Mesenchymal stem cell (in vitro differentiated cells and primary cell): ENCODE results near the gene NUP98.
"Not testable (repeated sequence)": the region's sequence is repeated elsewhere in the genome, so short reads cannot be mapped to it uniquely, and the experiment has no call there.

Source experiments
- DNase-seq: peaks from one replicate; pipeline ENCODE4 v3.0.0-alpha.2; 2013
- H2AFZ ChIP-seq: one replicate; pipeline ENCODE4 v1.6.1; 2013; ENCODE audit warnings: low read depth, mild to moderate bottlenecking, control low read depth, inconsistent platforms, low read length, moderate library complexity
- H2AK5ac ChIP-seq: 2 replicates; pipeline ENCODE4 v1.6.1; 2013; ENCODE audit warnings: low read length, moderate library complexity, mild to moderate bottlenecking, inconsistent platforms; ENCODE audit not compliant: severe bottlenecking
- H2BK120ac ChIP-seq: one replicate; pipeline ENCODE4 v1.6.1; 2013; ENCODE audit warnings: low read depth, mild to moderate bottlenecking, inconsistent platforms, low read length, moderate library complexity
- H2BK12ac ChIP-seq, 2 experiments: one replicate each; pipeline ENCODE4 v1.6.1; 2013; ENCODE audit warnings: inconsistent platforms in 2 of 2, low read length in 2 of 2, mild to moderate bottlenecking in 2 of 2, moderate library complexity in 2 of 2, control low read depth in 1 of 2
- H2BK15ac ChIP-seq: one replicate; pipeline ENCODE4 v1.6.1; 2013; ENCODE audit warnings: mild to moderate bottlenecking, low read depth, inconsistent platforms; ENCODE audit not compliant: poor library complexity, severe bottlenecking
- H2BK5ac ChIP-seq: 2 replicates; pipeline ENCODE4 v1.6.1; 2013; ENCODE audit warnings: low read depth, mild to moderate bottlenecking, low read length, control low read depth, inconsistent platforms; ENCODE audit not compliant: poor library complexity, severe bottlenecking
- H3K14ac ChIP-seq, 2 experiments: one replicate each; pipeline ENCODE4 v1.6.1; 2013; ENCODE audit warnings: inconsistent platforms in 2 of 2, low read length in 2 of 2, control low read depth in 1 of 2, mild to moderate bottlenecking in 1 of 2, moderate library complexity in 1 of 2
- H3K18ac ChIP-seq, 2 experiments: one replicate each; pipeline ENCODE4 v1.6.1; 2013; ENCODE audit warnings: inconsistent platforms in 2 of 2, low read length in 2 of 2, control low read depth in 1 of 2, low read depth in 1 of 2, mild to moderate bottlenecking in 1 of 2
- H3K23ac ChIP-seq, 2 experiments: one replicate each; pipeline ENCODE4 v1.6.1; 2013; ENCODE audit warnings: inconsistent platforms in 2 of 2, low read length in 2 of 2, mild to moderate bottlenecking in 2 of 2, moderate library complexity in 2 of 2, control low read depth in 1 of 2
- H3K27ac ChIP-seq: 2 replicates; pipeline ENCODE4 v1.5.1; 2013; ENCODE audit warnings: mild to moderate bottlenecking, moderate library complexity, low read length, control low read depth, inconsistent platforms; ENCODE audit not compliant: poor library complexity, severe bottlenecking
- H3K27me3 ChIP-seq, 2 experiments: 2 replicates each; pipeline versions ENCODE4 v1.6.1 to v1.7.0; 2013; ENCODE audit warnings: low read length in 2 of 2, mild to moderate bottlenecking in 2 of 2, moderate library complexity in 2 of 2, control low read depth in 1 of 2, inconsistent platforms in 1 of 2; ENCODE audit not compliant: control insufficient read depth in 1 of 2, insufficient read depth in 1 of 2
- H3K36me3 ChIP-seq, 2 experiments: 2 replicates each; pipeline versions ENCODE4 v1.6.1 to v1.7.0; 2013; ENCODE audit warnings: low read length in 2 of 2, control low read depth in 1 of 2, inconsistent platforms in 1 of 2, low read depth in 1 of 2, mild to moderate bottlenecking in 1 of 2; ENCODE audit not compliant: insufficient read depth in 2 of 2, control insufficient read depth in 1 of 2
- H3K4ac ChIP-seq, 2 experiments: one replicate each; pipeline ENCODE4 v1.6.1; 2013; ENCODE audit warnings: inconsistent platforms in 2 of 2, low read length in 2 of 2, mild to moderate bottlenecking in 2 of 2, moderate library complexity in 2 of 2, control low read depth in 1 of 2, low read depth in 1 of 2
- H3K4me1 ChIP-seq: 2 replicates; pipeline ENCODE4 v1.6.1; 2013; ENCODE audit warnings: low read depth, low read length, control low read depth; ENCODE audit not compliant: control insufficient read depth, insufficient read depth
- H3K4me2 ChIP-seq: 2 replicates; pipeline ENCODE4 v1.6.1; 2013; ENCODE audit warnings: low read length, mild to moderate bottlenecking, inconsistent platforms; ENCODE audit not compliant: poor library complexity, severe bottlenecking
- H3K4me3 ChIP-seq, 2 experiments: 2 replicates each; pipeline versions ENCODE4 v1.5.1 to v1.7.0; 2013; ENCODE audit warnings: low read length in 2 of 2, mild to moderate bottlenecking in 2 of 2, control low read depth in 1 of 2, low read depth in 1 of 2; ENCODE audit not compliant: insufficient read depth in 1 of 2
- H3K79me1 ChIP-seq: replicated peaks from 2 replicates; pipeline ENCODE4 v1.6.1; 2013; ENCODE audit warnings: mild to moderate bottlenecking, control low read depth, low read length, inconsistent platforms; ENCODE audit not compliant: poor library complexity, severe bottlenecking
- H3K9ac ChIP-seq: 2 replicates; pipeline ENCODE4 v1.7.0; 2013; ENCODE audit warnings: mild to moderate bottlenecking, low read length, moderate library complexity
- H3K9me3 ChIP-seq: 2 replicates; pipeline ENCODE4 v1.7.0; 2013; ENCODE audit warnings: mild to moderate bottlenecking, low read length; ENCODE audit not compliant: control insufficient read depth
- H4K8ac ChIP-seq: one replicate; pipeline ENCODE4 v1.6.1; 2013; ENCODE audit warnings: inconsistent platforms, mild to moderate bottlenecking, low read length, moderate library complexity
- H4K91ac ChIP-seq: one replicate; pipeline ENCODE4 v1.6.1; 2013; ENCODE audit warnings: mild to moderate bottlenecking, low read length, inconsistent platforms
- WGBS: methylation state at CpG from one replicate; pipeline ENCODE4 v1.1.7; 2013; ENCODE audit warnings: mixed read lengths; 5-methylcytosine and 5-hydroxymethylcytosine counted together

The NUP98 gene

GRCh38 chr11:3649374-3649773 lies 148.0 kb downstream of the NUP98 start:
- not testable (repeated sequence) for H3K14ac ChIP-seq, H3K4me1 ChIP-seq, H3K36me3 ChIP-seq, H2BK15ac ChIP-seq, H3K9ac ChIP-seq, H3K4ac ChIP-seq, H2BK5ac ChIP-seq, DNase-seq, H3K4me3 ChIP-seq, H4K91ac ChIP-seq, H2AK5ac ChIP-seq, H2BK12ac ChIP-seq, H4K8ac ChIP-seq, H2AFZ ChIP-seq, H3K23ac ChIP-seq, H3K18ac ChIP-seq, H3K79me1 ChIP-seq, H3K4me2 ChIP-seq, H2BK120ac ChIP-seq, H3K27ac ChIP-seq, H3K9me3 ChIP-seq
- H3K27me3 ChIP-seq = peaks cover 0 to 36% of the 10 kb centered on the region in 2 experiments
- 52% methylated on average over 9 of the region's 9 CpGs for WGBS

- H3K23ac ChIP-seq, H3K9me3 ChIP-seq, H3K27ac ChIP-seq, H3K4me1 ChIP-seq, H3K79me1 ChIP-seq, H4K8ac ChIP-seq, H2BK120ac ChIP-seq, H3K14ac ChIP-seq, H3K4me3 ChIP-seq, H2AK5ac ChIP-seq, H3K4ac ChIP-seq, H3K4me2 ChIP-seq, H4K91ac ChIP-seq, H3K36me3 ChIP-seq, H3K18ac ChIP-seq, H2BK5ac ChIP-seq, DNase-seq, H2AFZ ChIP-seq, H2BK12ac ChIP-seq, H3K9ac ChIP-seq, H2BK15ac ChIP-seq: not testable (repeated sequence)
- H3K27me3 ChIP-seq = peaks cover 0 to 36% of the 10 kb centered on the region in 2 experiments
- WGBS = 79% methylated on average over 13 of the region's 13 CpGs
Observed at GRCh38 chr11:3648843-3649242, 148.5 kb downstream of the NUP98 start.

GRCh38 chr11:3645552-3645951 lies 151.8 kb downstream of the NUP98 start:
- H3K27ac ChIP-seq = no peak overlapping the region
- H2BK12ac ChIP-seq = no peak overlapping the region
- H3K9ac ChIP-seq = no peak overlapping the region
- no peak overlapping the region for H3K23ac ChIP-seq
- no peak overlapping the region for H2BK120ac ChIP-seq
- no peak overlapping the region for H3K4me2 ChIP-seq
- H2AK5ac ChIP-seq = no peak overlapping the region
- H3K27me3 ChIP-seq = peaks cover 0 to 40% of the 10 kb centered on the region in 2 experiments
- peaks cover 12% of the 10 kb centered on the region for H3K4me1 ChIP-seq
- no peaks in the 10 kb centered on the region for H3K79me1 ChIP-seq
- no peak overlapping the region for H4K91ac ChIP-seq
- no peak overlapping the region for H3K14ac ChIP-seq
- no peak for DNase-seq
- no peak overlapping the region for H3K4ac ChIP-seq
- H3K9me3 ChIP-seq = no peaks in the 10 kb centered on the region
- no peak overlapping the region for H2BK15ac ChIP-seq
- no peak overlapping the region for H2BK5ac ChIP-seq
- no peak overlapping the region for H2AFZ ChIP-seq
- 94% methylated on average over 7 of the region's 7 CpGs for WGBS
- no peak overlapping the region for H3K18ac ChIP-seq
- no peak overlapping the region for H3K4me3 ChIP-seq
- no peak overlapping the region for H4K8ac ChIP-seq
- no peaks in the 10 kb centered on the region for H3K36me3 ChIP-seq

GRCh38 chr11:3644817-3645235 lies 152.5 kb downstream of the NUP98 start, which contains the start of gene ART1:
Gene ART1 (plus strand): TSS chr11:3645128. CDS start chr11:3659214, 14,086 bp downstream.
- Histone ChIP-seq H3K18ac (peak within 1 kb of the TSS in 1 of 2 experiments; percentile 16), H4K91ac (no peak within 1 kb of the TSS), H2BK12ac (no peak within 1 kb of the TSS), H3K4me1 (peaks cover 12% of the 10 kb centered on the region), H3K4me2 (no peak within 1 kb of the TSS), H2BK5ac (no peak within 1 kb of the TSS), H3K14ac (no peak within 1 kb of the TSS), H3K23ac (no peak within 1 kb of the TSS), H3K36me3 (no peaks in the 10 kb centered on the region), H3K9ac (no peak within 1 kb of the TSS), H2AK5ac (no peak within 1 kb of the TSS), H4K8ac (peak within 1 kb of the TSS; percentile 4), H3K27ac (no peak within 1 kb of the TSS), H3K4ac (no peak within 1 kb of the TSS), H2AFZ (no peak within 1 kb of the TSS), H3K79me1 (no peaks in the 10 kb centered on the region), H3K27me3 (peaks cover 0 to 36% of the 10 kb centered on the region in 2 experiments), H2BK120ac (no peak within 1 kb of the TSS), H2BK15ac (no peak within 1 kb of the TSS), H3K4me3 (no peak within 1 kb of the TSS), H3K9me3 (no peaks in the 10 kb centered on the region)
- 81% methylated on average over 4 of the region's 4 CpGs for WGBS
- DNase-seq = no peak
